ENCODE results near the gene YWHAQ. TPM values are rescaled to one million over a fixed set of nuclear protein-coding genes. Genes with fewer than 3 reads are reported as not detected.

Gene YWHAQ
- total and polyA plus RNA-seq, 2 of the 4 experiments (the other 2 are of a cell fraction) = 196 to 255 TPM

DNA sequence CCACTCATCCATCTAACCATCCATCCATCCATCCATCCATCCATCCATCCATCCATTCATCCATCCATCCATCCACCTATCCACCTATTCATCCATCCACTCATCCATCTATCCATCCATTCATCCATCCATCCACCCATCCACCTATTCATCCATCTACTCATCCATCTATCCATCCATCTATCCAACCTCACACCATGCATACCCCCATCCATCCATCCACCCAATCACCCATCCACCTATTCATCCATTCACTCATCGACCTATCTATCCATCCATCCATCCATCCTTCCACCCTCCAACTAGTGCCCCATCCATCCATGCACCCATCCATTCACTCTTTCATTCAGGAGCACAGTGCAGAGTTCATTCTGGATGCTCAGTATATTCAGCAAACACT is 21.5 kb upstream of the YWHAQ start:
- Histone ChIP-seq H3K79me1 (ENCODE audit: low read depth in 1 of 2, low read length in 2 of 2) (peaks cover 0 to 5% of the 10 kb centered on the region in 2 experiments; a peak in 2 of 4 replicates), H4K20me1 (ENCODE audit: insufficient read depth, low read length) (no peaks in the 10 kb centered on the region), H3K14ac (replicated peaks; ENCODE audit: low read depth, low read length) (no peak overlapping the region), H2AK5ac (ENCODE audit: low read depth, low read length) (no peak overlapping the region), H4K5ac (ENCODE audit: low read depth, low read length) (no peak overlapping the region), H3K4me2 (ENCODE audit: low read depth, low read length) (no peak overlapping the region), H3K9me1 (ENCODE audit: insufficient read depth, low read length) (peaks cover 12% of the 10 kb centered on the region), H4K91ac (ENCODE audit: insufficient read depth, low read depth, low read length) (no peak overlapping the region), H2AFZ (replicated peaks; ENCODE audit: low read length, poor library complexity) (no peak overlapping the region), H4K8ac (ENCODE audit: low read depth in 2 of 2, low read length in 2 of 2) (no peak overlapping the region), H3K36me3 (ENCODE audit: control insufficient read depth, insufficient read depth, low read length) (no peaks in the 10 kb centered on the region), H2AK9ac (replicated peaks; ENCODE audit: low read depth, low read length, poor library complexity) (no peak overlapping the region), H2BK5ac (ENCODE audit: low read depth, low read length, poor library complexity, severe bottlenecking) (no peak overlapping the region), H3K4me3 (ENCODE audit: insufficient read depth, low read depth, low read length) (no peak overlapping the region), H3K9me3 (ENCODE audit: control insufficient read depth, insufficient read depth, low read length) (no peaks in the 10 kb centered on the region), H3K23ac (ENCODE audit: low read depth, low read length) (no peak overlapping the region), H3K4ac (ENCODE audit: low read depth, low read length) (no peak overlapping the region), H3K9ac (ENCODE audit: low read depth, low read length) (no peak overlapping the region), H3K27me3 (ENCODE audit: control insufficient read depth, insufficient read depth, low read length) (peaks cover 7% of the 10 kb centered on the region), H2BK20ac (ENCODE audit: low read depth, low read length) (no peak overlapping the region), H3K18ac (ENCODE audit: low read depth, low read length) (no peak overlapping the region), H3K56ac (ENCODE audit: extremely low read depth, insufficient read depth, low read length) (no peak overlapping the region), H2BK15ac (ENCODE audit: low read depth, low read length) (no peak overlapping the region), H3K4me1 (ENCODE audit: control insufficient read depth, insufficient read depth, low read length) (peaks cover 18% of the 10 kb centered on the region), H3K27ac (ENCODE audit: insufficient read depth, low read length) (no peak overlapping the region), H2BK120ac (ENCODE audit: low read depth, low read length) (no peak overlapping the region)
- intact Hi-C loops (cut with micrococcal nuclease) = no loop called here
- TF ChIP-seq BHLHE40 (IDR thresholded peaks at IDR 0.05; ENCODE audit: low read depth, low read length) (no peak), CEBPB (IDR thresholded peaks at IDR 0.05; ENCODE audit: low read depth, low read length) (no peak), RFX5 (IDR thresholded peaks at IDR 0.05; ENCODE audit: low read depth, low read length) (no peak), MAZ (IDR thresholded peaks at IDR 0.05; ENCODE audit: borderline replicate concordance, low read depth, low read length) (no peak), CHD1 (IDR thresholded peaks at IDR 0.05; ENCODE audit: low read depth, low read length) (no peak), MAFK (IDR thresholded peaks at IDR 0.05; ENCODE audit: low read depth, low read length) (no peak), MXI1 (IDR thresholded peaks at IDR 0.05; ENCODE audit: borderline replicate concordance, low read depth, low read length) (no peak), RCOR1 (IDR thresholded peaks at IDR 0.05; ENCODE audit: insufficient replicate concordance, low read length) (no peak), FOS (IDR thresholded peaks at IDR 0.05; ENCODE audit: low read depth, low read length) (no peak), SMC3 (IDR thresholded peaks at IDR 0.05; ENCODE audit: low read depth, low read length) (no peak), NFE2L2 (IDR thresholded peaks at IDR 0.05; ENCODE audit: low read depth, low read length) (no peak), RAD21 (IDR thresholded peaks at IDR 0.05; ENCODE audit: low read length) (no peak), POLR2A (IDR thresholded peaks at IDR 0.05; ENCODE audit: low read depth, low read length) (no peak)
- TF ChIP-seq, protein P1, sequence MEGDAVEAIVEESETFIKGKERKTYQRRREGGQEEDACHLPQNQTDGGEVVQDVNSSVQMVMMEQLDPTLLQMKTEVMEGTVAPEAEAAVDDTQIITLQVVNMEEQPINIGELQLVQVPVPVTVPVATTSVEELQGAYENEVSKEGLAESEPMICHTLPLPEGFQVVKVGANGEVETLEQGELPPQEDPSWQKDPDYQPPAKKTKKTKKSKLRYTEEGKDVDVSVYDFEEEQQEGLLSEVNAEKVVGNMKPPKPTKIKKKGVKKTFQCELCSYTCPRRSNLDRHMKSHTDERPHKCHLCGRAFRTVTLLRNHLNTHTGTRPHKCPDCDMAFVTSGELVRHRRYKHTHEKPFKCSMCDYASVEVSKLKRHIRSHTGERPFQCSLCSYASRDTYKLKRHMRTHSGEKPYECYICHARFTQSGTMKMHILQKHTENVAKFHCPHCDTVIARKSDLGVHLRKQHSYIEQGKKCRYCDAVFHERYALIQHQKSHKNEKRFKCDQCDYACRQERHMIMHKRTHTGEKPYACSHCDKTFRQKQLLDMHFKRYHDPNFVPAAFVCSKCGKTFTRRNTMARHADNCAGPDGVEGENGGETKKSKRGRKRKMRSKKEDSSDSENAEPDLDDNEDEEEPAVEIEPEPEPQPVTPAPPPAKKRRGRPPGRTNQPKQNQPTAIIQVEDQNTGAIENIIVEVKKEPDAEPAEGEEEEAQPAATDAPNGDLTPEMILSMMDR (conservative IDR thresholded peaks at IDR 0.05; ENCODE audit: low read depth, low read length) = no peak
- TF ChIP-seq, protein P2, sequence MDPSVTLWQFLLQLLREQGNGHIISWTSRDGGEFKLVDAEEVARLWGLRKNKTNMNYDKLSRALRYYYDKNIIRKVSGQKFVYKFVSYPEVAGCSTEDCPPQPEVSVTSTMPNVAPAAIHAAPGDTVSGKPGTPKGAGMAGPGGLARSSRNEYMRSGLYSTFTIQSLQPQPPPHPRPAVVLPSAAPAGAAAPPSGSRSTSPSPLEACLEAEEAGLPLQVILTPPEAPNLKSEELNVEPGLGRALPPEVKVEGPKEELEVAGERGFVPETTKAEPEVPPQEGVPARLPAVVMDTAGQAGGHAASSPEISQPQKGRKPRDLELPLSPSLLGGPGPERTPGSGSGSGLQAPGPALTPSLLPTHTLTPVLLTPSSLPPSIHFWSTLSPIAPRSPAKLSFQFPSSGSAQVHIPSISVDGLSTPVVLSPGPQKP (IDR thresholded peaks at IDR 0.05; ENCODE audit: borderline replicate concordance, low read depth, low read length) = no peak
- TF ChIP-seq, protein P3, sequence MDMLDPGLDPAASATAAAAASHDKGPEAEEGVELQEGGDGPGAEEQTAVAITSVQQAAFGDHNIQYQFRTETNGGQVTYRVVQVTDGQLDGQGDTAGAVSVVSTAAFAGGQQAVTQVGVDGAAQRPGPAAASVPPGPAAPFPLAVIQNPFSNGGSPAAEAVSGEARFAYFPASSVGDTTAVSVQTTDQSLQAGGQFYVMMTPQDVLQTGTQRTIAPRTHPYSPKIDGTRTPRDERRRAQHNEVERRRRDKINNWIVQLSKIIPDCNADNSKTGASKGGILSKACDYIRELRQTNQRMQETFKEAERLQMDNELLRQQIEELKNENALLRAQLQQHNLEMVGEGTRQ (IDR thresholded peaks at IDR 0.05; ENCODE audit: low read depth, low read length) = no peak
- WGBS, 2 experiments (ENCODE audit: extremely low coverage in 2 of 2, insufficient read length in 1 of 2) = 25 to 100% methylated on average over 1 of the region's 1 CpG
- CTCF ChIA-PET = no interaction called here
- ATAC-seq (ENCODE audit: low read depth) = no peak
- POLR2A ChIA-PET (ENCODE audit: unreplicated experiment) = no interaction called here
- DNase-seq = no peak
- in situ Hi-C loops (cut with MboI; ENCODE audit: low sequenced_read_pairs) = no loop called here
- BruUV-seq (replicated peaks) = no TSS peak
- dilution Hi-C loops (cut with HindIII; ENCODE audit: low sequenced_read_pairs, unreplicated experiment) = no loop called here
